GM18870 (cell line): Measurements from ENCODE around the gene PIEZO1.

ENCODE experiments used
- ATAC-seq: cut with Tn5 transposase; IDR thresholded peaks from one replicate; pipeline ENCODE4 v1.9.1; 2021; ENCODE audit warnings: moderate library complexity; ENCODE audit not compliant: unreplicated experiment

PIEZO1 gene

GRCh38 chr16:88721815-88722755 is 62.9 kb downstream of the PIEZO1 start:
- no peak for ATAC-seq

- no peak for ATAC-seq
These were observed 63.8 kb downstream of the PIEZO1 start for GRCh38 chr16:88721236-88721635.

GRCh38 chr16:88720396-88720970 is 64.5 kb downstream of the PIEZO1 start:
- ATAC-seq = no peak

- ATAC-seq = no peak
These were observed 65.1 kb downstream of the PIEZO1 start for GRCh38 chr16:88719933-88720296.

- no peak for ATAC-seq
These were observed 65.6 kb downstream of the PIEZO1 start for GRCh38 chr16:88719267-88719932.

- no peak for ATAC-seq
These were observed 66.8 kb downstream of the PIEZO1 start for GRCh38 chr16:88718178-88718577.

- ATAC-seq = no peak
These were observed 68.4 kb downstream of the PIEZO1 start for GRCh38 chr16:88716601-88717001.

GRCh38 chr16:88716201-88716600 is 68.8 kb downstream of the PIEZO1 start:
- ATAC-seq = no peak

- no peak for ATAC-seq
These were observed 69.5 kb downstream of the PIEZO1 start for GRCh38 chr16:88715312-88716190.

GRCh38 chr16:88714420-88715302 is 70.4 kb downstream of the PIEZO1 start:
- ATAC-seq = no peak

- no peak for ATAC-seq
These were observed 71.2 kb downstream of the PIEZO1 start for GRCh38 chr16:88713568-88714419.

- no peak for ATAC-seq
These were observed 72.0 kb downstream of the PIEZO1 start for GRCh38 chr16:88713054-88713453.

GRCh38 chr16:88712362-88712979 is 72.5 kb downstream of the PIEZO1 start:
- no peak for ATAC-seq

GRCh38 chr16:88711750-88712340 is 73.2 kb downstream of the PIEZO1 start:
- no peak for ATAC-seq

- ATAC-seq = no peak
These were observed 74.5 kb downstream of the PIEZO1 start for GRCh38 chr16:88710556-88710955.

- ATAC-seq = no peak
These were observed 77.8 kb downstream of the PIEZO1 start for GRCh38 chr16:88706965-88707826.
